Choroid plexus epithelial cell (primary cell): ENCODE data around the gene MRPL10.

Source experiments
- DNase-seq: peaks from one replicate; pipeline ENCODE4 v3.0.0-alpha.2; 2010; ENCODE audit warnings: low read depth
- H3K4me3 ChIP-seq: 2 replicates; pipeline ENCODE4 v1.5.1; 2011; ENCODE audit warnings: low read depth, mild to moderate bottlenecking, control low read depth, low read length, moderate library complexity
- TF ChIP-seq, protein P1 (sequence below): conservative IDR thresholded peaks from 2 replicates; pipeline ENCODE4 v1.5.1; 2011; ENCODE audit warnings: low read depth, mild to moderate bottlenecking, control low read depth, inconsistent platforms, low read length, moderate library complexity

MRPL10 gene

DNA sequence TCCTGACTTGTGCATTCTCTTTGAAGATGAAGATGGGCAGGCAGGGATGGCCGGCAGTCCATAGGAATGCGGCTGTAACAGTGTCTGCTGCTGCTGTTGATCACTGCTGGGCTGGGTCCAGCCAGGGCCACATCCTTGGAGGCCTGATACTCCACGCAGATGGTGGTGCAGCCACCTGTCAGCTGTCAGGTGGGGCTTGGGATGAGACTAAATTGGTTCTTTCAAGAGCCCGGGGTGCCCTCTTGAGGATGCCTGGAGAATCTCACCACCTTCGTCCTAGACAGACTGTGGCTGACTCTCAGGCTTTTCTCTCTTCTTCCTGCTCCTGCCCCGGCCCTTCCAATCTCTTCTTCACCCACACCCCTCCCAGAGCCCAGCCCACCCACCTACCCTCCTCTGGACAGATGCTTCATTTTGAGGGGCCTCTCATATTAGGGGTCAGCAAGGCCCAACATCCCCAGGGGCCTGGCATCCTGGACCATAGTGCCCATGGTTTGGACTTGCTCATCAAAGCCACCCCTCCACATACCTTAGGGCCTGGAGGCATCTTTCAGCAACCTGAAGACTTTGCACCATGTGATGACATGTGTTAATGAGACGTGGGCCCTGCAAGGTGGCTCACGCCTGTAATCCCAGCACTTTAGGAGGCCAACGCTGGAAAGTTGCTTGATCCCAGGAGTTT, 28.9 kb downstream of the MRPL10 start:
- TF ChIP-seq, protein P1, sequence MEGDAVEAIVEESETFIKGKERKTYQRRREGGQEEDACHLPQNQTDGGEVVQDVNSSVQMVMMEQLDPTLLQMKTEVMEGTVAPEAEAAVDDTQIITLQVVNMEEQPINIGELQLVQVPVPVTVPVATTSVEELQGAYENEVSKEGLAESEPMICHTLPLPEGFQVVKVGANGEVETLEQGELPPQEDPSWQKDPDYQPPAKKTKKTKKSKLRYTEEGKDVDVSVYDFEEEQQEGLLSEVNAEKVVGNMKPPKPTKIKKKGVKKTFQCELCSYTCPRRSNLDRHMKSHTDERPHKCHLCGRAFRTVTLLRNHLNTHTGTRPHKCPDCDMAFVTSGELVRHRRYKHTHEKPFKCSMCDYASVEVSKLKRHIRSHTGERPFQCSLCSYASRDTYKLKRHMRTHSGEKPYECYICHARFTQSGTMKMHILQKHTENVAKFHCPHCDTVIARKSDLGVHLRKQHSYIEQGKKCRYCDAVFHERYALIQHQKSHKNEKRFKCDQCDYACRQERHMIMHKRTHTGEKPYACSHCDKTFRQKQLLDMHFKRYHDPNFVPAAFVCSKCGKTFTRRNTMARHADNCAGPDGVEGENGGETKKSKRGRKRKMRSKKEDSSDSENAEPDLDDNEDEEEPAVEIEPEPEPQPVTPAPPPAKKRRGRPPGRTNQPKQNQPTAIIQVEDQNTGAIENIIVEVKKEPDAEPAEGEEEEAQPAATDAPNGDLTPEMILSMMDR, result peak; percentile 79
- peak; percentile 75 for DNase-seq
- H3K4me3 ChIP-seq, result no peak overlapping the region

DNA sequence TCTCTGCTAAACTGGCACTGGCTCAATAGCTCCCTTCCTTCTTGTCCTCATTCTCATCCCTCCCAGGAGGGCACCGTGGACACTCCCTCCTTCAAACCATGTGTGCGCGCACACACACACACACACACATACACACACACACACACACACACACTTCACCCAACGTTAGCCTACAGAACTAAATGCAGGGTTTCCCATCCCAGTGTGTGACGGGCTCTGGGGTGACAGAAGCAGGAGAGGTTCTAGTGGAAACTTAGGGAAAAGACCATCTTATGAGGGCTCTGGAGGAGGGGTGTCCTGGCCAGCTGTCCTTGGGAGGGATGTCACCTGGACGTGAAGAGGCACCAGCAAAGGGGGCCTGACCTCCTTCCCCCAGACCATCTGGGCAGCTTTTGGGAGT, 29.4 kb downstream of the MRPL10 start:
- no peak overlapping the region for H3K4me3 ChIP-seq
- DNase-seq, result no peak
- TF ChIP-seq, protein P1, result no peak

DNA sequence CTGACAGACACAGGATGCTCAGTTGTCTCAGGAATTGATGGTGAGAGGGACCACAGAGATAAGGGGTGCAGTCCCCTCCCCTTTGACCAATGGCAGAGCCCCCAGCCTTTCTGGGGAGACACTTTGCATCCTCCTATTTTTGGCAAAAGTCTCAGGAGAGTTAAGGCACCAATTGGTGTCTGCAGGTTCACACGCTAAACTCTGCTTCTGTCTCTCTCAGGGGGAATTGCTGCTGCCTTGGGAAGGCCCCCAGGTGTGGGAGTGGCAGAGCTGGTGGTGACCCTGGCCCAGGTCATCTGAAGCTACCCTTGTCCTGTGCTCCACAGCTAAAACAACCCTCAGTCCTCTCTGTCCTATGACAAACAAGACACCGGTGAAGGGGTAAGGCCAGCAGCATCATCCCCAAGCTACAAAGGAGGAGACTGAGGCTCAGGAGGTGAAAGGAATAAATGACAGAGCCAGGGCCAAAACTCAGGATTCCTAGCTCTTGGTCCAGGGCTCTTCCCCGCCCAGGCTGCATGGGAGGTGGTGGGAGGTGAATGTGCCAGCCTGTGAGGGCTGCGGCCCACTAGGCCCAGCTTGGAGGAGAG, 30.1 kb downstream of the MRPL10 start:
- DNase-seq, result no peak
- H3K4me3 ChIP-seq, result no peak overlapping the region
- TF ChIP-seq, protein P1, result no peak

DNA sequence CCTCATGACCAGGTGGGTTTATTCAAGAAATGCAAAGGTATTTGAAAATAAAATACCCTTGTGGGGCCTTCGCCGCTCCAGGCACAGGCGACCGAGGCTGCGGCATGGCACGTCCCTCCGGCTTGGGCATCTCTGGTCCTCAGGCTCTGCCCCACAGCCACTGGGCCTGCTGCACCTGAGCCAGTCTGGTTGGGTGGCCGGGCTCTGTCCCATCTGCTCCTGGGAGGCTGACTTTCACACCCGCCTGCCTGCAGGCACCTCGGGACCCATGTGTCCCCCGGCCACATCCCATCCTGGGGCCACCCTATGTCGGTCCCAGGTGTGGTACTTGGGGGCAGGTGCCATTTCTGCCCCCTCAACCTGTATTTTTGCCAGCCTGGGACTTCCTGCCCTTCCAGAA, 30.7 kb downstream of the MRPL10 start:
- no peak for DNase-seq
- TF ChIP-seq, protein P1, result no peak
- H3K4me3 ChIP-seq, result no peak overlapping the region

DNA sequence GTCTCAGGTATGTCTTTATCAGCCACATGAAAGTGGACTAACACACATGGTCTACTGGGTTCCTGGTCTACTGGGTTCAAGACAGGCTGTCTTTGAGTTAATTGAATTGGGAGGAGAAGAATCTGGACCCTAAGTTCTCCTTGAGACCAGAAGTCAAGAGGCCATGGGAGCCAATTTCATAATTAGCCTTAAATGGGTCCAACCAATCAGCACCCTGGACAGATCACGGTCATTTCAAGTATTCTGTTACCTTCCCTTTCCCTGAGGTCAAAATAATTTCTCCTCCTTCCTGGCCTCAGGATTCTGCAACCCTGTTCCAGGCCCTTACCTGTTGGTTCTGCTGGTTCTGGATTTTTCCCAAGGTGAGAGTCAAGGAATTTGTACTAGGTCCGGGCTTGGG, 33.5 kb downstream of the MRPL10 start:
- TF ChIP-seq, protein P1, result no peak
- no peak overlapping the region for H3K4me3 ChIP-seq
- DNase-seq, result no peak

DNA sequence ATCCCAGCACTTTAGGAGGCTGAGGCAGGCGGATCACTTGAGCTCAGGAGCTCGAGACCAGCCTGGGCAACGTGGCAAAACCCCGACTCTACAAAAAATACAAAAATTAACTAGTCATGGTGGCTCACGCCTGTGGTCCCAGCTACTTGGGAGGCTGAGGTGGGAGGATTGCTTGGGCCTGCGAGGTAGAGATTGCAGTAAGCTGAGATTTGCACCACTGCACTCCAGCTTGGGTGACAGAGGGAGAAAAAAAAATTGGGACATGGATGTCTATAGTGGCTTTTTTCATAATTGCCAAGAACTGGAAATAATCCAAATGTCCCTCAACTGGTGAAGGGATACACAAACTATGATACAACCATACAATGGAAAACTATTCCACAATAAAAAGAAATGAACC, 38.4 kb downstream of the MRPL10 start:
- TF ChIP-seq, protein P1, result no peak
- DNase-seq, result no peak
- no peak overlapping the region for H3K4me3 ChIP-seq

DNA sequence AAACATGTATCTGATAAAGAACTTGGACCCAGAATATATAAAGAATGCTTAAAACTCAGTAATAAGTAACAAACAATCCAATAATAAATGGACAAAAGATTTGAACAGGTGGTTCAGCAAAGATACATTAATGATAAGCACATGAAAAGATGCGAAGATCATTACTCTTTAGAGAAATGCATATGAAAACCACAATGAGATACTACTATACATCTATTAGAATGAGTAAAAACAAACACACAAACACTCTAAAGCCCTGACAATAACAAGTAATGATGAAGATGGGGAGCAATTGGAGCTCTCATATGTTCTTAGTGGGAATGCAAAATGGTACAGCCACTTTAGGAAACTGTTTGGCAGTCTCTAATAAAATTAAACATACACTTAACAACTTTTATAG, 38.9 kb downstream of the MRPL10 start:
- TF ChIP-seq, protein P1, result no peak
- no peak for DNase-seq
- H3K4me3 ChIP-seq, result no peak overlapping the region
